Measurements from ENCODE around the gene MGAT4B. TPM values are rescaled to one million over a fixed set of nuclear protein-coding genes. Genes with fewer than 3 reads are reported as not detected.
A peak's percentile ranks its signal among the peaks of the same experiment; 100 is the strongest.

The MGAT4B gene
- total RNA-seq, 1 donor from 2014 or later: 95.5 TPM

GRCh38 chr5:179800071-179800695, 6.5 kb downstream of the MGAT4B start:
- H3K36me3 ChIP-seq: peaks cover 0 to 44% of the 10 kb centered on the region in 2 donors
- H3K27me3 ChIP-seq: no peaks in the 10 kb centered on the region
- no peak for DNase-seq (ENCODE audit: extremely low spot score in 2 of 2)
- H3K4me3 ChIP-seq: no peak overlapping the region
- peaks cover 59% of the 10 kb centered on the region for H3K4me1 ChIP-seq
- no peak overlapping the region for H3K27ac ChIP-seq
- intact Hi-C loops (cut with DNase I): loop anchor here (10.0 kb wide), 2 partner anchors 55 to 105 kb away; partner anchors contain the start of genes MRNIP and TBC1D9B
- TF ChIP-seq CTCF (IDR thresholded peaks at IDR 0.05) (no peak), POLR2AphosphoS5 (IDR thresholded peaks at IDR 0.05; ENCODE audit: insufficient read depth in 1 of 2, low read depth in 1 of 2) (no peak), POLR2A (IDR thresholded peaks at IDR 0.05) (no peak)
- H3K9me3 ChIP-seq: no peaks in the 10 kb centered on the region

- Histone ChIP-seq H3K9me3 (no peaks in the 10 kb centered on the region), H3K36me3 (peaks cover 0 to 44% of the 10 kb centered on the region in 2 donors), H3K27ac (no peak overlapping the region), H3K4me3 (no peak overlapping the region), H3K27me3 (no peaks in the 10 kb centered on the region), H3K4me1 (peaks cover 59% of the 10 kb centered on the region)
- DNase-seq (ENCODE audit: extremely low spot score in 2 of 2): no peak
- TF ChIP-seq CTCF (IDR thresholded peaks at IDR 0.05) (no peak), POLR2AphosphoS5 (IDR thresholded peaks at IDR 0.05; ENCODE audit: insufficient read depth in 1 of 2, low read depth in 1 of 2) (no peak), POLR2A (IDR thresholded peaks at IDR 0.05) (no peak)
- intact Hi-C loops (cut with DNase I): loop anchor here (5.0 to 10.0 kb wide), 2 partner anchors 37 to 115 kb away; partner anchors contain the start of gene CBY3
Measured at GRCh38 chr5:179799644-179799973, 7.1 kb downstream of the MGAT4B start.

- intact Hi-C loops (cut with DNase I): loop anchor here (5.0 to 10.0 kb wide), 2 partner anchors 37 to 114 kb away; partner anchors contain the start of gene CBY3
- no peak overlapping the region for H3K4me3 ChIP-seq
- no peak for TF ChIP-seq POLR2A (IDR thresholded peaks at IDR 0.05)
- TF ChIP-seq CTCF (IDR thresholded peaks at IDR 0.05): no peak
- TF ChIP-seq POLR2AphosphoS5 (IDR thresholded peaks at IDR 0.05; ENCODE audit: insufficient read depth in 1 of 2, low read depth in 1 of 2): no peak
- no peaks in the 10 kb centered on the region for H3K9me3 ChIP-seq
- H3K27me3 ChIP-seq: no peaks in the 10 kb centered on the region
- peaks cover 0 to 44% of the 10 kb centered on the region in 2 donors for H3K36me3 ChIP-seq
- H3K27ac ChIP-seq: no peak overlapping the region
- H3K4me1 ChIP-seq: peaks cover 59% of the 10 kb centered on the region
- DNase-seq (ENCODE audit: extremely low spot score in 2 of 2): peak in 1 of 2 donors; percentile 93
Measured at GRCh38 chr5:179798771-179799643, 7.7 kb downstream of the MGAT4B start.

- Histone ChIP-seq H3K27me3 (no peaks in the 10 kb centered on the region), H3K4me1 (peaks cover 59% of the 10 kb centered on the region), H3K27ac (no peak overlapping the region), H3K36me3 (peaks cover 0 to 44% of the 10 kb centered on the region in 2 donors), H3K4me3 (no peak overlapping the region), H3K9me3 (no peaks in the 10 kb centered on the region)
- intact Hi-C loops (cut with DNase I): loop anchor here (5.0 to 10.0 kb wide), 2 partner anchors 36 to 113 kb away; partner anchors contain the start of gene CBY3
- TF ChIP-seq POLR2AphosphoS5 (IDR thresholded peaks at IDR 0.05; ENCODE audit: insufficient read depth in 1 of 2, low read depth in 1 of 2) (no peak), POLR2A (IDR thresholded peaks at IDR 0.05) (no peak), CTCF (IDR thresholded peaks at IDR 0.05) (no peak)
- DNase-seq (ENCODE audit: extremely low spot score in 2 of 2): no peak
Measured at GRCh38 chr5:179798144-179798770, 8.4 kb downstream of the MGAT4B start.
